AG10803 (cell line): ENCODE results near the gene SLC35B4.

Experiments
- DNase-seq: peaks from one replicate; pipeline ENCODE4 v3.0.0; 2010; ENCODE audit warnings: low read depth
- H3K4me3 ChIP-seq: 2 replicates; pipeline ENCODE4 v1.5.1; 2011; ENCODE audit warnings: mild to moderate bottlenecking, low read length, control low read depth
- TF ChIP-seq, protein P1 (sequence below): conservative IDR thresholded peaks from 2 replicates; pipeline ENCODE4 v1.5.1; 2011; ENCODE audit warnings: mild to moderate bottlenecking, low read length, control low read depth, inconsistent platforms

Gene SLC35B4

DNA sequence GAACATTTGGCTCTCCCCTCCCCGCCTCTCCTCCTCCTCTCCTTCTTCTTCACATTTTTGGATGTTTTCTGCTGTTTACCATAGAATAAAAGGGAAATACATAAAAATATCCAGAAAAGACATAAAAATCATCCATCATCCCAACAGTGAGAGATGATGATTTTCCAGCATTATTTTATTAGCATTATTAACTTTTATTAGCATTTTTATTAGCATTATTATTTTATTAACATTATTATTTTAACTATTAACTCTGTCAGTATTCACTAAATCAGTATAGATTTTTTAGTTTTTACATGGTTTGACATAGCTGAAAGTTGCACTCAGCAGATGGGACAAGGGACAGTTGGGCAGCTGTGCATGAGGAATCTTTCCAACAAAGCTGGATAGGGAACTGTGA, 16.2 kb upstream of the SLC35B4 start:
- H3K4me3 ChIP-seq: no peak overlapping the region
- DNase-seq: no peak
- TF ChIP-seq, protein P1, sequence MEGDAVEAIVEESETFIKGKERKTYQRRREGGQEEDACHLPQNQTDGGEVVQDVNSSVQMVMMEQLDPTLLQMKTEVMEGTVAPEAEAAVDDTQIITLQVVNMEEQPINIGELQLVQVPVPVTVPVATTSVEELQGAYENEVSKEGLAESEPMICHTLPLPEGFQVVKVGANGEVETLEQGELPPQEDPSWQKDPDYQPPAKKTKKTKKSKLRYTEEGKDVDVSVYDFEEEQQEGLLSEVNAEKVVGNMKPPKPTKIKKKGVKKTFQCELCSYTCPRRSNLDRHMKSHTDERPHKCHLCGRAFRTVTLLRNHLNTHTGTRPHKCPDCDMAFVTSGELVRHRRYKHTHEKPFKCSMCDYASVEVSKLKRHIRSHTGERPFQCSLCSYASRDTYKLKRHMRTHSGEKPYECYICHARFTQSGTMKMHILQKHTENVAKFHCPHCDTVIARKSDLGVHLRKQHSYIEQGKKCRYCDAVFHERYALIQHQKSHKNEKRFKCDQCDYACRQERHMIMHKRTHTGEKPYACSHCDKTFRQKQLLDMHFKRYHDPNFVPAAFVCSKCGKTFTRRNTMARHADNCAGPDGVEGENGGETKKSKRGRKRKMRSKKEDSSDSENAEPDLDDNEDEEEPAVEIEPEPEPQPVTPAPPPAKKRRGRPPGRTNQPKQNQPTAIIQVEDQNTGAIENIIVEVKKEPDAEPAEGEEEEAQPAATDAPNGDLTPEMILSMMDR: no peak

DNA sequence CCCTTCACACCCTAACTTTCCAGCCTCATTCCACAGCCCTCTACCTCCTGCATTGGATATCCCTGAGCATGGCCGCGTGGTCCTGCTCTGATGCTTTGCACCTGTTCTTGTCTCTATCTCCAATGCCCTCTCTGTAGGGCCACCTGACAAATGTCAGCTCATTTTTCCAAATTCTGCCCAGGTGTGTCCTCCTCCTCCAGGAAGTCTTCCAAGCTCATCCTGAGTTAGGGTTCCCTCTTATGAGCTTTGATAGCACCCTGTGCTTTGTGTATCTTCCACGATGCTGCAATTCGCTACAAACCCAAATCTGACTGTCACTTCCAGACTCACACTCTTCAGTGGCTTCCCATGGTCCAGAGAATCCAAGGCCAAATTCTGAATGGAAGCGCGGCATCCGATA, 14.7 kb upstream of the SLC35B4 start:
- no peak for DNase-seq
- no peak overlapping the region for H3K4me3 ChIP-seq
- TF ChIP-seq, protein P1: no peak

DNA sequence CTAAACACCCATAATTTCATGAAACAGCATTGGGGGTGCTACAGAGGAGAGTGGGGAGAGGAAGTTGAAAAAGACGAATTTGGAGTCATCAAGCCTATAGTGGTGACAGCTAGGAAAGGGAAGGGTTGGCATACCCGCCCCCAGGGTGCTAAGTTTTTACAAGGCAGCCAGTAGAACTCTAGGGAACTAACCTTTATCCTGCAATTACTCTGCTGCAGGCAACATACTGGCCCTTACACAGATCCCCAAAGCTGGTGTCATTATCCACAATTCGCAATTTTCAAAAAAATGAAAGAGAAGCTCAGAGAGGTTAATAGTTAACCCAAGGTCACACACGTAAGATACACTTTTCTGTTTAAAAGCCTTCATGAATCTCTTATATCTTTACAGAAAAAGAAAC, 14.2 kb upstream of the SLC35B4 start:
- no peak for DNase-seq
- TF ChIP-seq, protein P1: no peak
- no peak overlapping the region for H3K4me3 ChIP-seq

DNA sequence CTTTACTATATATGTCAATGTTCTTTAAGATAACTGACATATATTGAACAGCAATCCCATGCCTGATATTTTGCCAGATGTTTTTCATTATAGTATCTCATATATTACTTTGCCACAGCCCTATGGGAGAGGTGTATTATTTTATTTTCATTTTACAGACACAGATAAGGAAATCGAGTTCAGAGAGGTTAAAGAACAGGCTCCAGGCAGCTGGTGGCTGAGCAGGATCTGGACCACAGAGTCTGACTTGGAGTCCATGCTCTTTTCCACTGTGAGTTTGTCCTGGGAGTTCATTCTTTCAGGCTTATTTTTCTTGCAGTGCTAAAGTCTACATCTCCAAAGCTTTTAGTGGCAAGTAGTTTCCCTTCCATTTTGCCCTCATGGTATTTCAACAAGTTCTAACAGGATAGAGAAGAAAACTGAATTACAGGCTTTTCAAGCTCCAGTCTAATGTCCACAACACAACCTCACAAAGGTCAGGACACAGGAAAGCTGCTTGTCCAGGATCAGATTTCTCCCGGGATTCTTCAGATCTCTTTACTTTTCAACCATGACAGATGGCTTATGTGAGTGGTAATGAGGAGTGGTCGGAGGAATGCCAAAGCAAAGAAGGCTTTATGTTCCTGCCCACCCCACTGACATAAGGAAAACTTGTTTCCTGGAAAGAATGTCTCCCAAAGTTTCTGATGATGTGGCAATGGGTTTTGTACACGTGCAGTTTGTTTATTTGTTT, 13.1 kb upstream of the SLC35B4 start:
- H3K4me3 ChIP-seq: no peak overlapping the region
- no peak for DNase-seq
- TF ChIP-seq, protein P1: no peak

DNA sequence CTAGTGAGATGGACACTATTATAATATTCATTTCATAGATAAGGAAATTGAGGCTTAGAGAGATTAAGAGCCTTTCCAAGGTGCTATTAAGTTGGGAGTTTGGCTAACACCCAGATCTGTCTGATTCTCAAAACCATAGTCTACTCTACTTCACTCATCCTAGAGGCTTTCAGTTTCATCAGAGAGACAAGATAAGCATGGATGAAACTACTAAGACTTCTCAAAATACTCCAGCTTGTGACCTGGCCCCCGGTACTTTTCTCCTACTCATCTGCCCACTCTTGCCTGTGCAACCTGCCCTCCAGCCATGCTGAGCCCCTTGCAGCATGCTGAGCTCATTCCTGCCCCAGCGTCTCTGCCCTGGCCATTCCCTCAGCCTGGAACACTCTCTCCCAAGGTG, 12.2 kb upstream of the SLC35B4 start:
- TF ChIP-seq, protein P1: no peak
- no peak for DNase-seq
- H3K4me3 ChIP-seq: no peak overlapping the region

DNA sequence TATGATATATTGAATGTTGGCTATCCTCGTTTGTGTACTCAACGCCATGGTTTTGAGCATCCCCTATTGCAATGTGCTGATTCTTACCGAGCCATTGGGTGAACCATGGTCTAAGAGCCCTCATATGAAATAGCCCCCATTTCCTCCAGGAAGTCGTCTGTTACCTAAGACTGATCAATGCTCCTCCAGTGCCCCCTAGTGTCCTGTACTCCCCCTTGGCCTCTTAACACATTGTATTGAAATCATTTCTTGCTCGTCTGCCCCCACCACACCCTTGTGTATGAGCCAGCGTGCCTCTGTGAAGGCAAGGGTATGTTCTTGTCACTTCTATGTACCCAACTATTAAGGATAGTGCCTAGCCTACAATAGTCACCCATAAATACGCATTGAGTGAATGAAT, 11.2 kb upstream of the SLC35B4 start:
- peak; percentile 52 for DNase-seq
- H3K4me3 ChIP-seq: no peak overlapping the region
- TF ChIP-seq, protein P1: peak; percentile 62

DNA sequence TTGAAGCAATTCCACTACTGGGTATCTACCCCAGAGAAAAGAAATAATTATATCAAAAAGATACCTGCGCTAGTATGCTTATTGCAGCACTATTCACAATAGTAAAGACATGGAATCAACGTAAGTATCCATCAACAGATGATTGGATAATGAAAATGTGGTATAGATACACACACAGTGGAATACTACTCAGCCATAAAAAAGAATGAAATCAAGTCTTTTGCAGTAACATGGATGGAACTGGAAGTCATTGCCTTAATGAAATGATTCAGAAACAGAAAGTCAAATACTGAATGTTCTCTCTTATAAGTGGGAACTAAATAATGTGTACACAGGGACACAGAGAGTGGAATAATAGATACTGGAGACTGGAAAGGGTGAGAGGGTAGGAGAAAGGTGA, 7.4 kb upstream of the SLC35B4 start:
- TF ChIP-seq, protein P1: no peak
- no peak overlapping the region for H3K4me3 ChIP-seq
- no peak for DNase-seq
